Tibial nerve (tissue), 4 donors: Measurements from ENCODE around the gene ABCG1.

Source experiments
- EP300 ChIP-seq, 2 donors: sonication (generic); formaldehyde crosslinking; IDR thresholded peaks; one replicate each; pipeline ENCODE4 v1.6.1; 2017; ENCODE audit warnings: antibody characterized with exemption in 2 of 2, mild to moderate bottlenecking in 1 of 2
- POLR2A ChIP-seq, 2 donors: fragments of 450-650 bp; IDR thresholded peaks; one replicate each; pipeline ENCODE4 v1.6.1; 2017; ENCODE audit warnings: antibody characterized with exemption in 2 of 2, mild to moderate bottlenecking in 2 of 2, moderate library complexity in 2 of 2
- TF ChIP-seq, protein P1 (sequence below), 5 experiments: fragments of 200-600 bp in 3 of 5; fragments of 450-650 bp in 2 of 5; sonication (generic) in 3 of 5; IDR thresholded peaks; one replicate each; pipeline ENCODE4 v1.5.1; 2016 to 2019; ENCODE audit warnings: antibody characterized with exemption in 5 of 5, mild to moderate bottlenecking in 3 of 5, moderate library complexity in 2 of 5

DNA sequence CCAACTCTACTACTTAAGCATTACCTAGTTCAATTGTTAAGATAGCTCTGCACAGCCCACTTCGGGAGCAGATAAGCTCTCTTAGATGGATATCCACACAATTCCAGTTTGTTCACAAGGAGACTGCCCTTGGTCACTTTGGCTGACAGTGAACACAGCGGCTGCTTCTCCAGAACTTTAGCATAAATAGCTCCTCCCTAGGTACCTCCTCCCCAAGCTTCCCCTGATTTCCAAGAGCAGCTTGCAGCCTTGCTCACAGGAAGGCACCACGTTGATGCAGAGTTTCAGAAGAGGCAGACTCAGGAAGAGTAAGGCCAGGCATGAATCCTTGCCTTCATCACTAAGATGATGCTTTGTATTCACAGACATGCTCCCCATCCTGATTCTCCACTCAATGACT lies 71.6 kb downstream of the ABCG1 start:
- TF ChIP-seq POLR2A (IDR thresholded peaks at IDR 0.05) (no peak), EP300 (IDR thresholded peaks at IDR 0.05) (no peak)
- TF ChIP-seq, protein P1, sequence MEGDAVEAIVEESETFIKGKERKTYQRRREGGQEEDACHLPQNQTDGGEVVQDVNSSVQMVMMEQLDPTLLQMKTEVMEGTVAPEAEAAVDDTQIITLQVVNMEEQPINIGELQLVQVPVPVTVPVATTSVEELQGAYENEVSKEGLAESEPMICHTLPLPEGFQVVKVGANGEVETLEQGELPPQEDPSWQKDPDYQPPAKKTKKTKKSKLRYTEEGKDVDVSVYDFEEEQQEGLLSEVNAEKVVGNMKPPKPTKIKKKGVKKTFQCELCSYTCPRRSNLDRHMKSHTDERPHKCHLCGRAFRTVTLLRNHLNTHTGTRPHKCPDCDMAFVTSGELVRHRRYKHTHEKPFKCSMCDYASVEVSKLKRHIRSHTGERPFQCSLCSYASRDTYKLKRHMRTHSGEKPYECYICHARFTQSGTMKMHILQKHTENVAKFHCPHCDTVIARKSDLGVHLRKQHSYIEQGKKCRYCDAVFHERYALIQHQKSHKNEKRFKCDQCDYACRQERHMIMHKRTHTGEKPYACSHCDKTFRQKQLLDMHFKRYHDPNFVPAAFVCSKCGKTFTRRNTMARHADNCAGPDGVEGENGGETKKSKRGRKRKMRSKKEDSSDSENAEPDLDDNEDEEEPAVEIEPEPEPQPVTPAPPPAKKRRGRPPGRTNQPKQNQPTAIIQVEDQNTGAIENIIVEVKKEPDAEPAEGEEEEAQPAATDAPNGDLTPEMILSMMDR (IDR thresholded peaks at IDR 0.05) = no peak
